SK-N-SH treated with all-trans-retinoic acid at 6 μM for 48 hours (cell line): ENCODE measurements around the gene FAM53A.

Experiments used
- ARNTL ChIP-seq: fragments of 450-650 bp; formaldehyde crosslinking; IDR thresholded peaks from 2 replicates; pipeline ENCODE4 v1.5.0; 2020; ENCODE audit warnings: low read depth, mild to moderate bottlenecking, moderate library complexity, borderline replicate concordance
- BACH2 ChIP-seq: fragments of 250-450 bp; sonication (Bioruptor Pico); IDR thresholded peaks from 2 replicates; pipeline ENCODE4 v1.9.0; 2021; ENCODE audit warnings: mild to moderate bottlenecking, borderline replicate concordance
- OSR1 ChIP-seq: fragments of 250-450 bp; sonication (Bioruptor Pico); IDR thresholded peaks from 2 replicates; pipeline ENCODE4 v1.8.0; 2022; ENCODE audit warnings: moderate library complexity, mild to moderate bottlenecking, inconsistent platforms
- RARB ChIP-seq: fragments of 250-450 bp; sonication (Bioruptor Pico); IDR thresholded peaks from 2 replicates; pipeline ENCODE4 v1.8.0; 2021; ENCODE audit warnings: mild to moderate bottlenecking, moderate library complexity
- TOX ChIP-seq: fragments of 250-450 bp; sonication (Bioruptor Pico); IDR thresholded peaks from 2 replicates; pipeline ENCODE4 v1.8.0; 2021; ENCODE audit warnings: mild to moderate bottlenecking, moderate library complexity, borderline replicate concordance
- ZFP3 ChIP-seq: fragments of 250-450 bp; sonication (Bioruptor Pico); IDR thresholded peaks from 2 replicates; pipeline ENCODE4 v1.5.0; 2020; ENCODE audit warnings: mild to moderate bottlenecking, moderate library complexity
- ZFP30 ChIP-seq: fragments of 450-650 bp; formaldehyde crosslinking; IDR thresholded peaks from 2 replicates; pipeline ENCODE4 v1.5.0; 2022; ENCODE audit warnings: mild to moderate bottlenecking, moderate library complexity
- TF ChIP-seq, protein P1 (sequence below): fragments of 250-450 bp; sonication (Bioruptor Pico); IDR thresholded peaks from 2 replicates; pipeline ENCODE4 v1.8.0; 2020; ENCODE audit warnings: mild to moderate bottlenecking, moderate library complexity, borderline replicate concordance

DNA sequence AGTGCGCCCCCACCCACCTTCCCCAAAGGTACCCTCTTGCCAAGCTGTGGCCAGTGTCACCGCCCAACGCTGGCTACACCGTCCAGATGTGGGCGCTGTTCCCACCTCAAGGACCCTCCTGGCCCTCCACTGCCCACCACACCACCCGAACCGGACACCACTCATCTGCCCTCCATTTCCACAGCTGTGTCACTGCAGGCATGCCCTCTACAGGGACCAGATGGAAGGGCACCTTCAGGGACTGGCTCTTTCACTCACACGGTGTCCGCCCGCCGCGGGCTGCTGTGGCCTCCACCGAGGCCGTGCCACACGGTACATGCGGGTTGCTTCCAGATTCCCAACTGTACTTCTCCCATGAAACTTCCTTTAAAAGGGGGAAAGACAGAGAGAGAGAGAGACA, 87.7 kb downstream of the FAM53A start:
- TF ChIP-seq OSR1 (CRISPR knock-in tag) (no peak), ZFP30 (no peak), RARB (CRISPR knock-in tag) (no peak), BACH2 (no peak), ZFP3 (CRISPR knock-in tag) (no peak), ARNTL (CRISPR knock-in tag) (no peak), TOX (CRISPR knock-in tag) (no peak)
- TF ChIP-seq, protein P1, sequence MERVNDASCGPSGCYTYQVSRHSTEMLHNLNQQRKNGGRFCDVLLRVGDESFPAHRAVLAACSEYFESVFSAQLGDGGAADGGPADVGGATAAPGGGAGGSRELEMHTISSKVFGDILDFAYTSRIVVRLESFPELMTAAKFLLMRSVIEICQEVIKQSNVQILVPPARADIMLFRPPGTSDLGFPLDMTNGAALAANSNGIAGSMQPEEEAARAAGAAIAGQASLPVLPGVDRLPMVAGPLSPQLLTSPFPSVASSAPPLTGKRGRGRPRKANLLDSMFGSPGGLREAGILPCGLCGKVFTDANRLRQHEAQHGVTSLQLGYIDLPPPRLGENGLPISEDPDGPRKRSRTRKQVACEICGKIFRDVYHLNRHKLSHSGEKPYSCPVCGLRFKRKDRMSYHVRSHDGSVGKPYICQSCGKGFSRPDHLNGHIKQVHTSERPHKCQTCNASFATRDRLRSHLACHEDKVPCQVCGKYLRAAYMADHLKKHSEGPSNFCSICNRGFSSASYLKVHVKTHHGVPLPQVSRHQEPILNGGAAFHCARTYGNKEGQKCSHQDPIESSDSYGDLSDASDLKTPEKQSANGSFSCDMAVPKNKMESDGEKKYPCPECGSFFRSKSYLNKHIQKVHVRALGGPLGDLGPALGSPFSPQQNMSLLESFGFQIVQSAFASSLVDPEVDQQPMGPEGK (CRISPR knock-in tag) = no peak
